NT2/D1 (cell line): ENCODE data around the gene RPL10.

Source experiments
- DNase-seq: peaks from one replicate; pipeline ENCODE4 v3.0.0-alpha.2; 2011; ENCODE audit warnings: low read depth, low spot score
- H3K27me3 ChIP-seq: 2 replicates; pipeline ENCODE4 v1.6.0; 2011; ENCODE audit warnings: mild to moderate bottlenecking; ENCODE audit not compliant: insufficient read length, insufficient read depth
- H3K36me3 ChIP-seq: 2 replicates; pipeline ENCODE4 v1.6.1; 2011; ENCODE audit warnings: mild to moderate bottlenecking, low read length, mixed read lengths; ENCODE audit not compliant: insufficient read depth, insufficient read length
- H3K4me1 ChIP-seq: 2 replicates; pipeline ENCODE4 v1.5.1; 2011; ENCODE audit not compliant: insufficient read depth, insufficient read length
- H3K4me3 ChIP-seq: 2 replicates; pipeline ENCODE4 v1.5.1; 2011; ENCODE audit warnings: low read depth; ENCODE audit not compliant: insufficient read length
- H3K9ac ChIP-seq: 2 replicates; pipeline ENCODE4 v1.6.0; 2011; ENCODE audit warnings: low read depth; ENCODE audit not compliant: insufficient read length
- H3K9me3 ChIP-seq: 2 replicates; pipeline ENCODE4 v1.5.1; 2011; ENCODE audit warnings: mild to moderate bottlenecking, low read length; ENCODE audit not compliant: insufficient read depth
- SUZ12 ChIP-seq: IDR thresholded peaks from 2 replicates; pipeline ENCODE4 v1.6.1; 2011; ENCODE audit not compliant: insufficient read length, insufficient read depth; ENCODE audit errors: extremely low read depth
- YY1 ChIP-seq: IDR thresholded peaks from 2 replicates; pipeline ENCODE4 v1.6.1; 2011; ENCODE audit not compliant: insufficient read length, insufficient read depth
- ZNF274 ChIP-seq: IDR thresholded peaks from 2 replicates; pipeline ENCODE4 v1.6.1; 2011; ENCODE audit warnings: mild to moderate bottlenecking, low read depth, low read length

The RPL10 gene

GRCh38 chrX:154412468-154412867 is 14.3 kb downstream of the RPL10 start:
- H3K36me3 ChIP-seq: peaks cover 6% of the 10 kb centered on the region
- peaks cover 1% of the 10 kb centered on the region for H3K4me1 ChIP-seq
- DNase-seq: no peak
- no peaks in the 10 kb centered on the region for H3K27me3 ChIP-seq
- no peaks in the 10 kb centered on the region for H3K9me3 ChIP-seq
- H3K9ac ChIP-seq: no peak overlapping the region
- TF ChIP-seq YY1 (no peak), SUZ12 (no peak), ZNF274 (no peak)
- H3K4me3 ChIP-seq: no peak overlapping the region

GRCh38 chrX:154413142-154413541 is 15.0 kb downstream of the RPL10 start:
- no peaks in the 10 kb centered on the region for H3K9me3 ChIP-seq
- H3K9ac ChIP-seq: no peak overlapping the region
- peaks cover 1% of the 10 kb centered on the region for H3K4me1 ChIP-seq
- H3K4me3 ChIP-seq: no peak overlapping the region
- H3K36me3 ChIP-seq: peaks cover 6% of the 10 kb centered on the region
- H3K27me3 ChIP-seq: no peaks in the 10 kb centered on the region
- no peak for DNase-seq
- TF ChIP-seq SUZ12: no peak
- no peak for TF ChIP-seq YY1
- no peak for TF ChIP-seq ZNF274

- H3K9me3 ChIP-seq: no peaks in the 10 kb centered on the region
- H3K9ac ChIP-seq: no peak overlapping the region
- H3K4me1 ChIP-seq: no peaks in the 10 kb centered on the region
- TF ChIP-seq YY1 (no peak), ZNF274 (no peak), SUZ12 (no peak)
- DNase-seq: no peak
- H3K4me3 ChIP-seq: no peak overlapping the region
- H3K27me3 ChIP-seq: no peaks in the 10 kb centered on the region
- H3K36me3 ChIP-seq: peaks cover 6% of the 10 kb centered on the region
These were observed 19.0 kb downstream of the RPL10 start for GRCh38 chrX:154417157-154417556.

- TF ChIP-seq YY1 (no peak), ZNF274 (no peak), SUZ12 (no peak)
- DNase-seq: no peak
- H3K4me1 ChIP-seq: no peaks in the 10 kb centered on the region
- no peak overlapping the region for H3K9ac ChIP-seq
- no peaks in the 10 kb centered on the region for H3K27me3 ChIP-seq
- no peaks in the 10 kb centered on the region for H3K9me3 ChIP-seq
- H3K4me3 ChIP-seq: no peak overlapping the region
- no peaks in the 10 kb centered on the region for H3K36me3 ChIP-seq
These were observed 21.0 kb downstream of the RPL10 start for GRCh38 chrX:154419189-154419588.

- TF ChIP-seq YY1 (no peak), ZNF274 (no peak), SUZ12 (no peak)
- Histone ChIP-seq H3K9ac (no peak overlapping the region), H3K4me1 (no peaks in the 10 kb centered on the region), H3K9me3 (no peaks in the 10 kb centered on the region), H3K36me3 (no peaks in the 10 kb centered on the region), H3K27me3 (no peaks in the 10 kb centered on the region), H3K4me3 (no peak overlapping the region)
- no peak for DNase-seq
These were observed 21.7 kb downstream of the RPL10 start for GRCh38 chrX:154419688-154420401.

- Histone ChIP-seq H3K9ac (no peak overlapping the region), H3K36me3 (no peaks in the 10 kb centered on the region), H3K9me3 (no peaks in the 10 kb centered on the region), H3K4me3 (no peak overlapping the region), H3K27me3 (no peaks in the 10 kb centered on the region), H3K4me1 (no peaks in the 10 kb centered on the region)
- no peak for TF ChIP-seq SUZ12
- TF ChIP-seq ZNF274: no peak
- no peak for TF ChIP-seq YY1
- no peak for DNase-seq
These were observed 22.2 kb downstream of the RPL10 start for GRCh38 chrX:154420402-154420756.

- TF ChIP-seq SUZ12 (no peak), YY1 (no peak), ZNF274 (no peak)
- Histone ChIP-seq H3K36me3 (no peaks in the 10 kb centered on the region), H3K4me3 (no peak overlapping the region), H3K9me3 (no peaks in the 10 kb centered on the region), H3K27me3 (no peaks in the 10 kb centered on the region), H3K4me1 (peaks cover 3% of the 10 kb centered on the region), H3K9ac (no peak overlapping the region)
- DNase-seq: no peak
These were observed 29.0 kb downstream of the RPL10 start for GRCh38 chrX:154426916-154427770.
